ENCODE data around the gene PRRX2.

DNA sequence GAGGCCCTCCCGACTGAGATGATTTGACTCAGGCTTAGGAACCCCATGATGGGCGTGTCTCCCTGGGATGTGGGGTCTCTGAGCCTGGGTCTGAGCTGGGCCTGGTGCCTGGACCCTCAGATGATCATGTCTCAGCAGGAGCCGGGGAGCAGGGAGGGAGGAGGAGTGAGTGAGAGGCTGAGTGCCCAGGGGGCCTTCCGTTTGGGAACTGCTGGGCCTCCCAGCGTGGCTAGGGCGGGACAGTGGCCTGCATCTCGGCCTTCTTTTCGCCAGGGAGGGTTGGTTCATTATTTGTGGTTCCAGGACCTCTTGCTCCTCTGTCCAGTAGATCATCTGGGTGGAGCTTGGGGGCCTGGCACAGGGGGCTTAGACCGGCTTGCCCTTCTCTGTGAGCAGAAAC lies 5.6 kb downstream of the PRRX2 start:
- TF ChIP-seq, protein P1, sequence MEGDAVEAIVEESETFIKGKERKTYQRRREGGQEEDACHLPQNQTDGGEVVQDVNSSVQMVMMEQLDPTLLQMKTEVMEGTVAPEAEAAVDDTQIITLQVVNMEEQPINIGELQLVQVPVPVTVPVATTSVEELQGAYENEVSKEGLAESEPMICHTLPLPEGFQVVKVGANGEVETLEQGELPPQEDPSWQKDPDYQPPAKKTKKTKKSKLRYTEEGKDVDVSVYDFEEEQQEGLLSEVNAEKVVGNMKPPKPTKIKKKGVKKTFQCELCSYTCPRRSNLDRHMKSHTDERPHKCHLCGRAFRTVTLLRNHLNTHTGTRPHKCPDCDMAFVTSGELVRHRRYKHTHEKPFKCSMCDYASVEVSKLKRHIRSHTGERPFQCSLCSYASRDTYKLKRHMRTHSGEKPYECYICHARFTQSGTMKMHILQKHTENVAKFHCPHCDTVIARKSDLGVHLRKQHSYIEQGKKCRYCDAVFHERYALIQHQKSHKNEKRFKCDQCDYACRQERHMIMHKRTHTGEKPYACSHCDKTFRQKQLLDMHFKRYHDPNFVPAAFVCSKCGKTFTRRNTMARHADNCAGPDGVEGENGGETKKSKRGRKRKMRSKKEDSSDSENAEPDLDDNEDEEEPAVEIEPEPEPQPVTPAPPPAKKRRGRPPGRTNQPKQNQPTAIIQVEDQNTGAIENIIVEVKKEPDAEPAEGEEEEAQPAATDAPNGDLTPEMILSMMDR (IDR thresholded peaks at IDR 0.05; ENCODE audit: low read depth, low read length, poor library complexity, severe bottlenecking), result no peak
- no peak for TF ChIP-seq EZH2phosphoT487 (IDR thresholded peaks at IDR 0.05; ENCODE audit: borderline replicate concordance, low read length)

Measured in DOHH2 (cell line).